LNCaP clone FGC (cell line): Measurements from ENCODE around the gene ASTN2.

Source experiments
- DNase-seq: peaks from one replicate; pipeline ENCODE4 v3.0.0-alpha.2; 2011; ENCODE audit warnings: low read depth
- H3K4me3 ChIP-seq: 2 replicates; pipeline ENCODE4 v1.5.1; 2011; ENCODE audit warnings: mild to moderate bottlenecking, low read depth, low read length, control low read depth
- CTCF ChIP-seq: IDR thresholded peaks from 2 replicates; pipeline ENCODE4 v1.5.1; 2012; ENCODE audit warnings: mild to moderate bottlenecking; ENCODE audit not compliant: control insufficient read depth, insufficient read depth; ENCODE audit errors: extremely low read depth

ASTN2 gene

GRCh38 chr9:116623715-116624114 is 791.1 kb downstream of the ASTN2 start:
- H3K4me3 ChIP-seq = no peak overlapping the region
- no peak for TF ChIP-seq CTCF
- no peak for DNase-seq

DNA sequence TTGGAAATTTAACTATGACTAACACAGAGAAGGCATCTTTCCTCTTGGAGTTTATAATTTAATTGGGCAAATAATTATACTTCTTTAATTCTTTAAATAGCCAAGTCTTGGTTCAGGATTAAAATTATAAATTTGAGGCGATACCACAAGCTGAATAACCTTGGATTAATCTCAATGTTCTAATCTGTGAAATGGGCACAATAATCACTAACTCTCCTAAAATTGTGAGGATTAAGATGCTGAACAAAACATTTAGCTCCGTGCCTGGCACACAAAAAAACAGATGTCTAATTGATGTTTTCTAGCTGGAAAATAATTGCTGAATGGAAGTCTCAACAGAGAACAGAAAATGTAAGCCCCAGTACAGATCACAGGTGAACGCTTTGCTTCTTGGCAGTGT is 797.5 kb downstream of the ASTN2 start:
- DNase-seq = no peak
- no peak for TF ChIP-seq CTCF
- H3K4me3 ChIP-seq = no peak overlapping the region

DNA sequence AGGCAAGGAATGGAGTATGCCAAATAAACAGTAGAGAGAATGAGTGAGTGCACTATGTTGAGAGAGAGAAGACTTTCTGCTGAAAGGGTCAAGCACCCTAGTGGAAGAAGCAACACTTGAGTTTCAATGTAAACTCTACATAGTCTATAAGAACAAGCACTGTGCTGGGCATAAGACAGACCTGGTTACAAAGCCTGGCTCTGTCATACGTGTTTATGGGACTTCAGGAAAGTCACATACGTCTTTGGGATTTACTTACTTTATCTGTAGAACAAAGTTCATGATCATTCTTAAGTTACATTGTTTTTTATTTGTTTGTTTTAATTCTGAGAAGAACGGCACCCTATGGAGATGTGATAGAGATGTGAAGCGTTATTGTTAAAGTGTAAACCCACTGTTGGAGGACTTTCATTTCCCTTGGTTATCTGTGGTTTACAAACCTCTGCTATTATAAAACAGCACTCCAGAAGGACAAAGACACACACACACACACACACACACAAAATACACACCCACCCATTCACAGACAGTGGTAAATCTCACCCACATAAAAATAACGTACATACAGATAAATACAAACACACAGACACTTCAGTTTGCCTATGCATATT is 798.4 kb downstream of the ASTN2 start:
- no peak for TF ChIP-seq CTCF
- no peak for DNase-seq
- no peak overlapping the region for H3K4me3 ChIP-seq

DNA sequence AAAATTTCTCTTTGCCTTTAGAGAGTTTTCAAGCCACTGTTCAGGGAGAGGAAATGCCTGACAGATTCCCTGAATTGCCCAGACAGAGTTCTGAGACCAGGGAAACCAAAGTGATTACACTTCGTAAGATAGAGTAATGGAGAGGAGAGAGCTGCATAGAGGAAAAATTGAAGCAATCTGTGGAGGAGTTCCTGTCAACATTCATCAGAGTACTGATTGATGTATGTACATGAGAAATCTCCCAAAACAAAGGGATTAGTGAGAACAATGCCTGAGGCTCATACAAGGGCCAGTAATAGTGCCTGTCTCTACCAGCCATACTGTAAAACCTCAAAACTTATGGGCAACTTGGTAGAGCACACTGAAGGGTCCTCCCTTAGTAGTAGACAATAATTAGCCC is 806.8 kb downstream of the ASTN2 start:
- no peak overlapping the region for H3K4me3 ChIP-seq
- no peak for TF ChIP-seq CTCF
- DNase-seq = no peak

DNA sequence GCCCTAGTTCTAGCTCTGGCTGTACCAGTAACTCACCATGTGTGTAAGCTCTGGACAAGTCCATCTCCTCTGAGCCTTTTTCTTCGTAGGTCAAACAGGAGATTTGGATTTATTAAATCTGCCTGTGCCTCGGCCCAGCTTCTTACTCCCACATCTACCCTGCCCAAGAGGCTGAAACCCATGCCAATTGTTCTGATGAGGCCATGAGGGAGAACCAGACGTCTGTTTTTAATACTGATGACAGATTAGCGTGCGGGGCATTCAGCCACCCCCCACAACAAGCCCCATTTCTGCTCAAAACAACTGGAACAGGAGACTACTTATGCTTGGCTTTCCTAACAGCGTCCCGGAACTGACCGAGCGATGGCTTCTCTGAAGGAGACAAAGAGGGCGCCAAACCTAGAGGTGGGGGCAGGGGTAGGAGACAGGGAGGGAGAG is 808.9 kb downstream of the ASTN2 start:
- DNase-seq = no peak

GRCh38 chr9:116605060-116605459 is 809.8 kb downstream of the ASTN2 start:
- no peak for TF ChIP-seq CTCF
- no peak overlapping the region for H3K4me3 ChIP-seq
- no peak for DNase-seq

More for the DNA sequence above, 808.9 kb downstream of the ASTN2 start:
- H3K4me3 ChIP-seq = no peak overlapping the region
- TF ChIP-seq CTCF = no peak

DNA sequence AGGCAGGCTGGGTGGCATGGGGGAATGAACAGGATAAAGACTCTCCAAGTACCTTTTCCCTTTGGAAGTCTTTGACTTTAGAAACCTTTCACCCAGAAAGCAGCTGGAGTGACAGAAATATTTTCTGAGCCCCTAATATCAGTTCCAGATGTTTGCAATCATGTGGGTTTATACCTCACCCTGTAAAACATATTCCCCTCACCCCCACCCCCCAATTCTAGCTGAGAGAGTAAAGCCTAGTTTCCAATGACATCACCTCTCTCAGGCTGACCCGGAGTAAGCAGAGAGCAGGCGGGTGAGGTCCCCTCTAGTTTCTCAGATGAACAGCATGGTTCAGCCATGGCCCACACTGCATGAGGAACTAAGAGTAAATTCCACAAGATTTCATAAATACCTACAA is 810.6 kb downstream of the ASTN2 start:
- no peak overlapping the region for H3K4me3 ChIP-seq
- DNase-seq = no peak
- TF ChIP-seq CTCF = no peak
